Measurements from ENCODE around the gene MICAL2.

The MICAL2 gene

DNA sequence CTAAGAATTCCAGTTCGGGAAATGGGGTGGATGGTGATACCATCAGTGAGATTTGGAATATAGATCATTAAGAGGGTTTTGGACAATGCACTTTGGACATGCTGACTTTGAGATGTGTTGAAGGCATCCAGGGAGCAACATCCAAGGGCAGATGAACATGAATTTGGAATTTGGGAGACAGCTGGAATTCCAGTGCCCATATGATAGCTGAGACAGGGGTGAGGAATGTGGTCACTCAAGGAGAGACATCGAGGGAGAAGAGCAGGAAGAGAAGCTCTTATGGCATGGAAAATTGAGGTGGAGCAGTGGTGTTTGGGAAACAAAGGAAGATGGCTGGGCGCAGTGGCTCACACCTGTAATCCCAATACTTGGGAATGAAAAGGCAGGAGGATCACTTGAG, 11.8 kb upstream of the MICAL2 start:
- no peak for DNase-seq (ENCODE audit: low spot score)

DNA sequence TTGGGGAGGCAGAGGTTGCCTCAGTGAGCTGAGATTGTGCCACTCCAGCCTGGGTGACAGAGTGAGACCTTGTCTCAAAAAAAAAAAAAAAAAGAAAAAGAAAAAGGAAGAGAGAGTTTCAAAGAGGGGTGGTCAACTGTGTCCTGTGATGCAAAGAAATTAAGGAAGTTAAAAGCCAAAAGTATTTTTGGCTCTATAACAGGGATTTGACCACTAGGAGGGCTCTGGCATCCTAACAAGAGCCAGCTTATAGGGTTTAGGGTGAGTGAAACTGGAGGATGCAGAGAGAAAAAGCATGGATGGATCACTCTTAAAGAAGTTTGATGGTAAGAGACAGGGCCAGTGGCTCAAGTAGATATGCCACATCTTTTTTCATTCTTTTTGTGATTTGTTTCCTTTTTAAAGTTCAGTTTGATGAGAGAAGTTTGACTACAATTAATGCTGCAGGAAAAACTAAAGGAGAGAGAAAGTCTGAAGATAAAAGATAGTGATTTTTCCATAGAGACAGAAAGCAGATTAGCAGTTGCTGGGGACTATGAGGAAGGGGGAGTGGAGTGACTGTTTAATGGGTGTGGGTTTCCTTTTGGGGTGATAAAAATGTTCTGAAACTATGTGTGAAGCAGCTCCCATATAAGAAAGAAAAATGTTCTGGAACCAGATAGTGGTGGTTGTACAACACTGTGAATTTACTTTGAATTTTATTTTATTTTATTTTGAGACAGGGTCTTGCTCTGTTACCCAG, 11.1 kb upstream of the MICAL2 start:
- DNase-seq (ENCODE audit: low spot score): no peak

DNA sequence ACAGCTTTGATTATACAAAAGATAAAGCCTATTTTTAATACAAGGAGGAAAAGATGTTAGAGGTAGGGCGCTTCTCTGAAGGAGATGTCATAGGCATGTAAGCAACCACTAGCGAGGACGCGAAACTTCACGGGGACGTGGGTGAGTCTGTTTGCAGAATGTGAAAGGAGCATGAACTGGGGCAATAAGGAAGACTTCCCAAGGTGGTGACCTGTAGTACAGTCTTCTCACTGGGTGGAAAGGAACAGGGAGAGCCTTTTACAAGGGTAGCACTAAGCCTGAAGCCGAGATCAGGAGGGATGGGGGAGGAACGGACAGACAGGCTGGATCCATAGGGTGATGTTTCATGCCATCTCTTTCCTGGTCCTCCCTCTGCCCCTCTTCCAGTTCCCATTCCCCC, 10.0 kb upstream of the MICAL2 start:
- DNase-seq (ENCODE audit: low spot score): no peak

DNA sequence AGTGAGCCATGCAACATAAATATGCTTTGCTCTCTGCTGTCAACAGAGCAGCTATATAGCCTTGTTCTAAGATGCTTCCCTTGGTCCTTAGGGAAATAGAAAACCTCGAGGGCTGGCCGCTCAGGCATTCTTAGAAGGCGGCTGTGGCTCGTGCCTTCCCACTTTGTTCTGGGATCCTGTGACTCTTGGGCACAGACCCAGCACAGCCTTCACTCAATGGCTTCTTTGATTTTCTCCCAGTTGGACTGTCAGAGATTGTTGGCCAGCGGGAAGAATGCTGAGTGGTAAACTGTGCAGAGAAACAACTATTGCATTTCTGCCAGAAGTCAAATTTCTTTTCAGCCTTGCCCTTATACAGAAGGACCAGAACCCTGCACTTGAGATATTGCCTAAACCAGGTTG, 9.5 kb upstream of the MICAL2 start:
- no peak for DNase-seq (ENCODE audit: low spot score)

DNA sequence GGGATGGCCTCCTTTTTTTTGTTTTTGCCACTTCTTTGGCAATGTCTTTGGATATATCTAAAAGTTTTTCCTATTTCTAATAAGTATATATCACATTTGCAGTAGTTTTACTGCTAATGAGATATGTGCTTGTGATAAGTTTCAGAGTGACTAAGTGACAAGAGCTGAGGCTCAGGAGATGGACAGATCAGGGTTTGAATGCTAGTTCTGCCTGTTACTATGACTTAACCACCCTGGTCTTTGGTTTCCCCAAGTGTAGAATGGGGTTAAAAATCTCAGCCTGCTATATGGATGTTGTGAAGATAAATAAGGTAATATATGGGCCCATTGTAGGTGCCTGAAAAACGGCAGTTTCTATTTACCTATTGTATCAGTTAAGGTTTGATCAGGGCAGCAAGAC, 9.1 kb upstream of the MICAL2 start:
- no peak for DNase-seq (ENCODE audit: low spot score)

DNA sequence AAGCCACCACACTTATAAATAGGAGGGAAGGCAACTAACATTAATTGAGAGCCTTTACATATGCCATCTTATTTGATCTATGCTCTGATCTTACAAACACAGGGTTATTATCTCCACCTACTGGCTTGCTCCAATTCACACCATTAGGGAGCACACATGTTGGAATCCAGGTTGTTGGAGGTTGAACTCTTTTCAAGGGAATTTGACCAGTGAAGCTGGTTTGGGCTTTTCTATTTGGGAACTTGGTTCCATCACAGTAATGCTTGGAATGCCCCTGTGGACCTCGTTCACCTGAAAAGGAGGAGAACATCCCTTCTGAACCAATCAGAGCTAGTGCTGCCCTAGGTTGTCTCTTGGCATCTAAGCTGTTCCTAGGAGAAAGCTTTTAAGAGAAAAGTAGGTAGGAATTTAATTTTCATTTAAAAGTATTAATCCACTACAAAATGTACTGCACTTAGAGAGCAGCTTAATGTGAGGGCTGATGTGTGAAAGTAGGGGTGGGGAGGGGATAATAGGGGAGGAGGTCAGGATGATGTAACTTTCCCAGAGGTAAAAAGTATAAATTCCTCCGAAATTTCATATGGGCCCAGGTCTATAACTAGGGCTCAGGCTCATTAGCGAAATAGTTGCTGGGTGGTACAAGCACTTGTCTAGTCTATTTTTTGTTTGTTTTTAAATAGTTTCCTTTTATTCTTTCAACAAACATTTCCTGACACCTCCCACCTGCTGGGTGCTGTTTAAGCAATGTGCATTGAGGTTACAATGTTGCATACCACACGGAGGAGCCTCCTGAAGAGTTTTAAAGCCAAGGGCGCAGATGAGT, 7.6 kb upstream of the MICAL2 start:
- no peak for DNase-seq (ENCODE audit: low spot score)

DNA sequence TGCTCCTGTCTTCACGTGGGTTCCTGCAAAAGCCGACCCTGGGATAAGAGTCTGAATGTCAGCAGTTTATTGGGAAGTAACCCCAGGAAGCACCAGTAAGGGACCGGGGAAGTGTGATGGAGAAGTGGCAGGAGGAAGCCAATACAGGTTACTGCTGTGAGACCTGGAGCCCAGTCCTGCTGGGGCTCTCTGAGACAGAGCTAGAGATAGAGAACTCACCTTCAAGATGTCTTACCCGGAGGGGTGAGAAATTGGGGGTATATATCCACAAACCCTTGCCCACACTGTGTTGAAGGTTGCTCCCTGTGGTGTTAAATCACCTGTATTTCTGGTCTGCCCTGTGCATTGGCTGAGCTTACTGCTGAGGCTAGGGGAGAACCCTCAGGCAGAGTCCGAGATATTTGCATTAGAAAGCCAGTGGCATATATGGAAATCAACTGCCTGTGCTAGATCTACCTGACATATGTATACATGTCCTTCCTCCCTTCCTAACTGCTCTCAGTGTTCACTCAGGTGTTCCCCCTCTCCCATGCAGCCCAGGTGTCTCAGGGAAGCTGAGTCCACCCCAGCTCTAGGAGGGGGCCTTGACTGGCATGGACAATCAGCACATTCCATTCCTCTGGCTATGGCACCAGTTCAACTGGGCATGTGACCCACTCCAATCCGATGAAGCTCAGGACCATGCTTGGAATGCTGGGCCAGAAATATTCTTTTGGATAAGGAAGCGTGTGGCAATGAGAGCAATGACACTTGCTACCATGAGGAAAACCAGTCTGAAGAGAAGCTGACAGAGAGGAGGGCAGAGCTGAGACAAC, 6.8 kb upstream of the MICAL2 start:
- no peak for DNase-seq (ENCODE audit: low spot score)

DNA sequence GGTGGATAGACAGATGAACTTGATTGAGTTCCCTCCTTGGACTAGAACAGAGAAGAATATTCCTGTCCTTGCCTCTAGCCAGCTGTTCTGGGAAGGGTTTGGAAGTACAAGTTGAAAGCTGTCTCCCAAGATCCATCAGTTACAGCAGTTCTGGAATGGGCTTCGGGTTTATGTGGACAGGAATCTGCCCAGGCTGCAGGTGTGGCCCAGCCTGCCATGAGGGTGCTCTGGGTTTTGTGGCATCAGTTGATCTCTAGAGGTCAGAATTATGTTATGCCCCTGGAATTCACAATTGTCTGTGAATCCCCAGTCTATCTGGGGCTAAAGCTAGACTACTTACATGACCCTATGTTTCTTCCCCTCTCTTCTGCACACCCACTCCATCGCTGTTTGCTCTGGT, 4.9 kb upstream of the MICAL2 start:
- no peak for DNase-seq (ENCODE audit: low spot score)

DNA sequence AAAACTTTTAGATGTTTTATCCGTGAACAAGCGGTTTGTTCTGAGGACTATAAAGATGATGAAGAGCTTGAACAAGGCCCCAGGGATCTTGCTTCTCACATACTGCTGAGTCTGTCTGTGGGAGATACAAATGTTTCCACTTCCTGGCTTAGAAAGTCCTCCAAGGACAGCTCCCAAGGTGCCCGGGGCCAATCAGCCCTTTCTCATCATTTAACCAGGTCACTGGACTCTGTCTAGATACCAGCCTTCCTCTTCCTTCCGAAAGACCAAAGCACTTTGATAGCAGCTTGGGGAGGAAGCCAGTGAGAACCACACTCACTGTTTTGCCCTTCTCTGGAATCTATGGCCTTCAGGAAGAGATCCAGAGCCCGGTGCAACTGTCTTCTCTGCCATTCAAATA, 4.3 kb upstream of the MICAL2 start:
- DNase-seq (ENCODE audit: low spot score): no peak

DNA sequence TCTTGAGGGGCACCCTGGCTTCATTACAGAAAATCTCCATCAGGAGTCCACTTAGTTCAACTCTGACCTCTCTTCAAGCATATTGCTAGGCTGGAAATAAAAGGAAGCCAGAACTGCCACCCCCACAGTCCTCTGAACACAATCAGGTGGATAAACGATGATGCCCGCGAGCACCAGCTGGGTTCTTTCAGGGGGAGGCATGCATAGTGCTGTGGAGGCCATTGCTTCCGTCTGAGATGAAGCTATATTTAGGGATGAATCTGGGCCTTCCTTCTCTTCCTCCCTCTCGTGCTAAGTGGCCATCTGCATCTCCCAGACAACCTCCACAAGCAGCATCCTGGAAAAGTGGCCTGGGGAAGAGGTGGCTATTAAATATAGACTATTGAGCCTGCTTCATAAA, 3.9 kb upstream of the MICAL2 start:
- DNase-seq (ENCODE audit: low spot score): no peak

DNA sequence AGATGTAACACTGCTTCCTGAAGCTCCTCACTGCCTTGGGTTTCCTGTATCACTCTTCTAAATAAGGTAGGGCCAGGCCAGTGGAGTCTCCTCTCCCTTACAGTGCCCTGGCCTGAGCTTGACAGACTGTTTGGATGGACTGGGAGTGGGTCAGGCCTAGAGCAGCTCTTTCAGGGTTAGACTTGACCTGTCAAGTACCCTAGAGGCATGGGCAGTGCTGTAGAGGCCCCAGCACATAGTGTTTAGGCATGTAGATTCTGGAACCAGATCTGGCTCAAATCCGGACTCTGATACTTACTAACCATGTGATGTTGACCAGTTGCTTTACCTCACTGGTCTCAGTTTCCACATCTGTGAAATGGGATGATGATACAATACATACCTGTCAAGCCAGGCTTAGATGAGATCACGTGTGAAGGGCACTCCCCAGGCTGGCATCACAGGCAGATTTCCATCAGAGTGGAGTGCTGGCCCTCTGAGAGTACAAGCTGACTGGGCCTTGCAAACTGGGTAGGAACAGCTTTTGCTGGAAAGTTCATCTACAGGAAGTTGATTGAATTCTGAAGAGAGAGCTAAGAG, 1.4 kb upstream of the MICAL2 start:
- no peak for DNase-seq (ENCODE audit: low spot score)

DNA sequence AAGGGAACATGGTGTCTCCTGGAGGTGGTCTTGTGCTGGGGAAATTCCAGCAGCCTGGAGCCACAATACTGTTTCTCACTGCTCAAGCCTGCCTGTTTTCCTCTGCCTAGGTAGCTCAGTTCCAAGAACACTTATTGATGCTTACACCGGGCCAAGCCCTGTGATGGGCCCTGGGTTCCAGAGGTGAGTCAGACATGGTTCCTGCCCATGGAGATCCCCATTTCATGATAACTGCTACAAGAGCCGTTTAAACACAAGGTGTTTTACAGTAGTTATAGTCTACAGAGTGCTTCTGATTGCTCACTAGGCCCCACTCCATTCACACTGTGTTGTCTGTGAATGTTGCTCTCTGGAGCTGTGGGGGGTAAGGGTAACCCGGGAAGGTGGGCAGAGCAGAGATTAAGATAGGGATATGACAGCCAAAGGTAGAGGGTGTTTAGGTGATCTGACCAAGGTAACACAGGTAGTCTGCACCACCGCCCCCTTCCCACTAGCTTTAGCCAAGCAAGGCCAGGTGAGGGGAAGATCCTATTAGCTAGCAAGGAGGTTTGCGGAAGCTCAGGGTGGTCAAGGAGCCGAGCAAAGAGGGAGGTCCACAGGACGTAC, 696 bp upstream of the MICAL2 start:
- DNase-seq (ENCODE audit: low spot score): no peak

DNA sequence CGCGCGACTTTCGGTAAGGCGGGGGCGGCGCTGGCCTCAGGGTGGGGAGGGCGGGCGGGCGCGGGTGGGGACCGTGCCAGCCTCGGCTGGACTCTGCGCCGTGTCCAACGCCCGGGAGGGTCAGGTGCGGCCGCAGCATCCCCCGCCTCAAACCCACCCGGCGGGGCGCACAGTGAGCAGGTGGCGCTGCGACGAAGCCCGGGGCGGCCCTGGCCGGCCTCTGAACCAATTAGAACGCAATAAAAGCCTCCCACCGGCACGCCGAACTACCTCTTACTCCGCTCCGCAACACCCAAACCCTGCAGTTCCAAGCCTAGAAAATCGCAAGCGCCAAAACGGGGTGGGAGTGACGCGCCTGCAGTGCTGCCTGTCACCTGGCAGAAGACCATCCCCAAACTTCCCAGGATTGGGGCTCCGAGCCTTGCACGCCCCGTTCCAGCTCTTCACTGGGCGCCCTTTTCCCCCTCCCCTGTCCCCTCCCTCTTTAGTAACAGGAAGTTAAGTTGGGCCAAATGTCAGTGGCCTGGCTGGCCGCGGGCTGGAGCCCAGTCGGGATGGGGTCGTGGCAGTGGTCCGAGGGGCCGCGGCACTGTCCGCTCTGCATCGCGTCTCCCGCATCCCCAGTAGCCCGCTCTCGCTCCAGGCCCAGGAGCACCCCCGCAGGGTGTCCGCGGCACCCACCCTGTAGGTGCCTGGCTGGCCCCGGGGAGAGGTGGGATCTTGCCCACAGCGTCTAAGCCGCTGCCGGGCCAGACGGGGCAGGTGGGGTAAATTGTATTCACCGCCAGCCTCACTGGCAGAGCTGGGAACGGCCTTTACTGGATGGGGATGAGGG, 541 bp downstream of the MICAL2 start:
- no peak for DNase-seq (ENCODE audit: low spot score)

DNA sequence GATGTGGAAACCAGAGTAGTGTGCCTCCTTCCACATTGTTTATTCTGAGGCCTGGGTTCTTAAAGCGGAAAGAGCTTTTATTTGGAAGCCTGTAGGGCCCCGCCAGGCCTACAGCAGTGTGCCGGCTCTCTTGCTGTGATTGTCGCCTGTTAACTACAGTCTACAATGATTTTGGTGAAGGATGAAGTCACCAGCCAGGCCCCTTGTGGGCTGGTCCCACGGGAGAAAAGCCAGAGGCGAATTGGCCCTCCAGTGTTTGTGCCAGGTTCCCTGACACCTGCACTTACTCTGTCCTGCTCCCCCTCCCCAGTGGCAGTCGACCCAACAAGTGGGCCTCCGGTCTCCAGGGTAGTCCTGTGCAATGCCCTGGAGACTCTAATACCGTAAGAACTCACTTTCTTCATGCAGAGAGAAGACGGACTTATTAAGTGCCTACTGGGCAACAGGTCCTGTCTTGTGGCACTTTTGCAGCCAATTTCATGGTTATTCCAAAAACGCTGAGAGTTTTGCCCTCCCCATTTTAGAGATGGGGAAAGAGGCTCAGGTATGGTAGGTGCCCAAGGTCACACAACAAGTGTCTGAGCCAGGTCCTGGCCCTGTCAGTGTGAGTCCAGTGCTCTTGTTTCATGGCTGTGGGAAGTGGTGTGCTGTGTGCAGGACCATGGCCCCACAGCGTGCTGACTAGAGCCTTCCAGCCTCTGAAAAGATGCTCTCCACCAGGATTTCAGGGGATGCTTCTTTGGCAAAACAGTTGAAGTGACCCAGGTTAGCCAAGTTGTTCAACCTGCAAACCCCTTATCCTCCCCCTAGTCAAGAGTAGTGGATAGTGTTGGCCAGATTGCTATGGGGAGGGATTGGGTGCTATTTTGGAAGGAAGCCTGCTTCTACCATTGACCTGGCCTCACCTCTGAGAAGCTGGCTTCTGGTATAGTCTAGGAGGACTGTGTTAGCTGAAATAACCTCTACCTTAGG, 1.4 kb downstream of the MICAL2 start:
- DNase-seq (ENCODE audit: low spot score): no peak

DNA sequence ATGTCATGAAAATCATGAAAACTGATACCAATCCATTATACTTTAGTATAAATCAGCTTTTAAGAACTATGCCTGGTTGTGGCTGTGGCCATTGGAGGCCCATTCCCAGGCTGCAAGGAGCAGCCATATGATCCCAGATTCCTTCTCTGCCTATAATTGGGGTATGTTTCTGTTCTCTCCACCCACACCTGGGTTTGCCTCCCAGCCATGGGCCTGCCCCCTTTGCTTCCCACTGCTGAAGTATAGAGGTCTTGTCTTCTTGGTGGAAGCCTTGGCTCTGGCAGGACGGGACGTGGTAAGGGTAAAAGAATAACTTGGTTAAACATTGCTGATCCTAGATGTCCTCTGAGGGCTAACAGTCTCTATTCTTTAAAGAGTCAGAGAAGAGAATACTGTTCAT, 2.4 kb downstream of the MICAL2 start:
- no peak for DNase-seq (ENCODE audit: low spot score)

DNA sequence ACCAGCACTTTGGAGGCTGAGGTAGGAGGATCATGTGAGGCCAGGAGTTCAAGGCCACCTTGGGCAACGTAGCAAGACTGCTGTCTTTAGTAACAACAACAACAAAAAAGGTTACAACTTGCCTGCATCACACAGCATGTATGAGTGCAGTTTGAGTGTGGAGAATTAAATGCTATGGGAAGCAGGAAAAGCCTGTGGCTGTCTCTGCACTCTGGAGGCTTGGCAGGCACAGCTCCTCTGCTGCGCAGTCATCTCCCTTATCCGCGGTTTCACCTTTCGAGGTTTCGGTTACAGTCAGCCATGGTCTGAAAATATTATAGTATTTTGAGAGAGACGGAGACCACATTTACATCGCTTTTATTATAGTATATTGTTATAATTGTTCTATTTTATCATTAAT, 2.9 kb downstream of the MICAL2 start:
- DNase-seq (ENCODE audit: low spot score): no peak

DNA sequence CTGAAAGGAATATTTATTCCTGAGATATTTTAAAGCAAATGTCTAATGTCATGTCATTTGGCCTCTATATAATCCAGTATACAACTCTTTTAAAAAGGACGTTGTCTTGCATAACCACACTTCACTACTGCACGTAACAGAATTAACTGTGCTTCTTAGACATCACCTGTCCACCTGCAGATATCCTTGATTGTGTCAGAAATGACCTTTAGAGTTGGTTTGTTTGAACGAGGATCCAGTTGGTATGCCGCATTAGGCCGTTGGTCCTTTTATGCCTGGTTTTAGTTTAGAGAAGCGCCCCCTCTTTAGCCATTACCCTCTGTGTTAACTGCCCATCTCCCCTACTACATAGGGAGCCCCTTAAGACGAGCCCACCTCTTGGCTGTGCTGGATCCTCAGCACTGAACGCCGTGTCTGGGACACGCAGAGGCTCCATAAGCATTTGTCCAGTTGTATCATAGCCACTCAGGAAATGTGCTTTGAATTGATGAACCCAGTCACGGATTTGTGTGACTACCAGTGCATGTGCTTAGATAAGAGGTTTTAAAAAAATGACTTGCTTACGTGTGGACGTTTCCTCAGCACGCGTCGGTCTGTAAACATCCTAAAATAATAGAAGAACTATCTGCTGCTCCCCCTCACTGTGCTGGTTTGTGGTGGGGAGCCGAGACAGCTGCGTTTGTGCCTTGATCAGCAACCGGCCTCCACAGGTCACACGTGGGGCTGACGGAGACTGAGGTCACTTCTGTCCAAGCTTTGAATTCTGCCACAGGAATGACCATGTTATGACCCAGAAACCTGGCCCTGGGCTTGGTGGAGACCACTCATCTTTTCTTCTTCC, 4.0 kb downstream of the MICAL2 start:
- DNase-seq (ENCODE audit: low spot score): no peak

DNA sequence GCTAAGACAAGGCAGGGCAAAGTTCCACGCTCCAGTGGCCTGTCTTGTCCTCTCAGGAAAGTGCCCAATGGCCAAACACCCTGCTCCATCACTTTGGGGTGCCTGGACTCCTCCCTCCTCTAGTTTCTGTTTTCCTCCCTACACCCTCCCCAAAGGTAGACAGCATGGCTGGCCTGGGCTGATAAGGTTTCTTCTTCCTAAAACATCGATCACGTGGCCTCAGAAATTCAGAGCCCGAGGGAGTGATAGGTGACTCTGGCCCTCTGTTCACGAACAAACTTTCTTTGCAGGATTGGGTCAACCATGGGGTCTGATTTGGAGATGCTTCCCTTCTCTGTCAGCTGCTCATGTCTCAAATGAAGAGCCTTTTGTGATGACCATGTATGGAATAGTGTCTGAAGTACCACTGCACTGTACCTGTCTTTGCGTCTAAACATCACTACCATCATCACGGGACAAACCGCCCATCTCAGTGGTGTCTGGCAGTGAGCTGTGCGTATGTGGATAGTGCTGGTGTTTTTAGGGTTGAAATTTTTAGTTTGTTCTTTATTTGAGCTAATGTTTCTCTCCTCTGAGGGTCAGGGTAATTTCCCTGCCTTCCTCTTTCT, 6.1 kb downstream of the MICAL2 start:
- no peak for DNase-seq (ENCODE audit: low spot score)

DNA sequence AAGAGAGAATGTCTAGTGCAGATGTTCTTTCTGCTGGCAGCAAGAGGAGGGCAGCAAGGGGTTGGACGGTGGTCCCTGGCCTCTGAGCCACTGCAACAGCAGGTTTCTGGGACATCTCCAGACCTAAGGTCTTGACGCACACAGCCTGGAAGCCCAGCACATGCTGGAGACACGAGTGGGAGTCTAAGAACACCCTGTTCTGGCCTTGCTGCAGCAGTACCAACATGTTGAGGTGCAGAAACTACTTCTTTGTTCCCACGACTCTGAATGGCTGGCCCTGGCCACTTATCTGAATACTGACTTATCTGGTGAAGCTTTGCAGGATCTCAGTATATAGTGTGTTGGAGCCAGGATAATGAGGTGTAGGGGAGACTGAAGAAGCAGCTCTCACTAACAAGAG, 6.8 kb downstream of the MICAL2 start:
- DNase-seq (ENCODE audit: low spot score): no peak
